Astrocyte of the spinal cord (primary cell): ENCODE data around the gene SMYD5.

Source experiments
- DNase-seq: peaks from one replicate; pipeline ENCODE4 v3.0.0; 2011; ENCODE audit warnings: low read depth, low spot score
- H3K4me3 ChIP-seq: 2 replicates; pipeline ENCODE4 v1.5.1; 2011; ENCODE audit warnings: low read depth, mild to moderate bottlenecking, low read length, moderate library complexity
- CTCF ChIP-seq: IDR thresholded peaks from 2 replicates; pipeline ENCODE4 v1.5.1; 2012; ENCODE audit warnings: low read depth, mild to moderate bottlenecking, low read length, inconsistent platforms
- in situ Hi-C: cut with HindIII; loops from 2 replicates; pipeline ENCODE4 v1.10.0; 2017; ENCODE audit warnings: low sequenced_read_pairs

Gene SMYD5

GRCh38 chr2:73268830-73269685 lies 55.0 kb downstream of the SMYD5 start:
- in situ Hi-C loops: no loop called here
- TF ChIP-seq CTCF: no peak
- no peak for DNase-seq
- no peak overlapping the region for H3K4me3 ChIP-seq

GRCh38 chr2:73269686-73270465 lies 55.8 kb downstream of the SMYD5 start:
- in situ Hi-C loops: no loop called here
- no peak for TF ChIP-seq CTCF
- DNase-seq: no peak
- no peak overlapping the region for H3K4me3 ChIP-seq

GRCh38 chr2:73272270-73272669 lies 58.2 kb downstream of the SMYD5 start:
- no peak for TF ChIP-seq CTCF
- in situ Hi-C loops: no loop called here
- no peak overlapping the region for H3K4me3 ChIP-seq
- DNase-seq: no peak
